ENCODE measurements around the gene EFCAB6. TPM values are rescaled to one million over a fixed set of nuclear protein-coding genes. Genes with fewer than 3 reads are reported as not detected.

EFCAB6 gene
- total RNA-seq, 3 donors from 2014 or later, result 3.0 to 9.8 (median 5.9) TPM

DNA sequence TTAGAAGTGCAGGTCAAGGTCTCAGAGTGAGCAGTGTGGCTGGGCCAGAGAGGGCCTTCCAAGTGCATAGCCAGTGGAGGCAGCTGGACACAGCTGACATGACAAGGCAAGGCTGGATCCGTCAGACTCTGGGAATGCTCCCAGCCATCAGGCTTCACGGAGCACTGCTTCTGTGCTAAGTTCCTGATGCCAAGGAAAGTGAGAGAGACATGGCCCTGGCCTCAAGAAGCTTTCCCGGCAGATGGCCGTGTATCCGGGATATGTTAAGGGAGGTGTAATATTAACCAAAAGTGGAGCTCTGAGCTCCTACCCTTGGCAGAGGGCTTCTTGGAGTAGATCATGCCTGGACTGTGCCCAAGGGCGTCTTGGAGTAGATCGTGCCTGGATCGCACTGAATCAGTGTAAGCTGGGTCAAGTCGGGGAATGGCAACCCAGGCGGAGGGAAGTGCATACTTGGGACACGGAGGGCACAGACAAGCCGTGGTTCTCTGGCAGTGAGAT is 7.4 kb upstream of the EFCAB6 start:
- no peak overlapping the region for H3K27ac ChIP-seq
- intact Hi-C loops (cut with DNase I; ENCODE audit: low total_unique reads), result no loop called here
- H3K4me3 ChIP-seq, result no peak overlapping the region
- H3K4me1 ChIP-seq, result no peaks in the 10 kb centered on the region
- H3K27me3 ChIP-seq, result peaks cover 0 to 13% of the 10 kb centered on the region in 2 donors
- no peaks in the 10 kb centered on the region for H3K36me3 ChIP-seq
- no peak for TF ChIP-seq POLR2A (IDR thresholded peaks at IDR 0.05)
- TF ChIP-seq POLR2AphosphoS5 (IDR thresholded peaks at IDR 0.05), result no peak
- TF ChIP-seq, protein P1, sequence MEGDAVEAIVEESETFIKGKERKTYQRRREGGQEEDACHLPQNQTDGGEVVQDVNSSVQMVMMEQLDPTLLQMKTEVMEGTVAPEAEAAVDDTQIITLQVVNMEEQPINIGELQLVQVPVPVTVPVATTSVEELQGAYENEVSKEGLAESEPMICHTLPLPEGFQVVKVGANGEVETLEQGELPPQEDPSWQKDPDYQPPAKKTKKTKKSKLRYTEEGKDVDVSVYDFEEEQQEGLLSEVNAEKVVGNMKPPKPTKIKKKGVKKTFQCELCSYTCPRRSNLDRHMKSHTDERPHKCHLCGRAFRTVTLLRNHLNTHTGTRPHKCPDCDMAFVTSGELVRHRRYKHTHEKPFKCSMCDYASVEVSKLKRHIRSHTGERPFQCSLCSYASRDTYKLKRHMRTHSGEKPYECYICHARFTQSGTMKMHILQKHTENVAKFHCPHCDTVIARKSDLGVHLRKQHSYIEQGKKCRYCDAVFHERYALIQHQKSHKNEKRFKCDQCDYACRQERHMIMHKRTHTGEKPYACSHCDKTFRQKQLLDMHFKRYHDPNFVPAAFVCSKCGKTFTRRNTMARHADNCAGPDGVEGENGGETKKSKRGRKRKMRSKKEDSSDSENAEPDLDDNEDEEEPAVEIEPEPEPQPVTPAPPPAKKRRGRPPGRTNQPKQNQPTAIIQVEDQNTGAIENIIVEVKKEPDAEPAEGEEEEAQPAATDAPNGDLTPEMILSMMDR (IDR thresholded peaks at IDR 0.05), result no peak
- H3K9me3 ChIP-seq, result no peaks in the 10 kb centered on the region
- DNase-seq (ENCODE audit: low spot score in 2 of 2), result no peak

DNA sequence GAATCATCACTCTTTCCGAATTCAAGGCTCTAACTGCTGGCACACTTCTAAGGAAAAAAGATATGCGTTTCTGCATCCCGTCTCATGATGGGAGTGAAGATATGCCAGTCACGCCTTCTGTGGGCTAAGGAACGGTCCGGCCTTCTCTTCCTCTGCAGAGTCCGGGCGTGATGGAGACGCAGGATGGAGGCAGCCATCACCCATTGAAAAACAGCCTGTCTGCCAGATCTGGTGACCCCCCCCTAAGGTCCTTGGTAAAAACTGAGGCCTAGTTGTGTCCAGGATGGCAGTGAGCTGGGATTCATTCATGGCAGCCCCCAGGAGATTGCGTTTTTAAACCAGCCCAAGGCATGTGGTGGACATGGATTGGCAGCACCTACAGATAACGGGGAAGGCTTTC is 6.9 kb upstream of the EFCAB6 start:
- Histone ChIP-seq H3K9me3 (no peaks in the 10 kb centered on the region), H3K36me3 (no peaks in the 10 kb centered on the region), H3K27me3 (peaks cover 0 to 10% of the 10 kb centered on the region in 2 donors), H3K4me3 (no peak overlapping the region), H3K4me1 (no peaks in the 10 kb centered on the region), H3K27ac (no peak overlapping the region)
- DNase-seq (ENCODE audit: low spot score in 2 of 2), result no peak
- no peak for TF ChIP-seq POLR2AphosphoS5 (IDR thresholded peaks at IDR 0.05)
- no peak for TF ChIP-seq POLR2A (IDR thresholded peaks at IDR 0.05)
- TF ChIP-seq, protein P1 (IDR thresholded peaks at IDR 0.05), result no peak
- intact Hi-C loops (cut with DNase I; ENCODE audit: low total_unique reads), result no loop called here

DNA sequence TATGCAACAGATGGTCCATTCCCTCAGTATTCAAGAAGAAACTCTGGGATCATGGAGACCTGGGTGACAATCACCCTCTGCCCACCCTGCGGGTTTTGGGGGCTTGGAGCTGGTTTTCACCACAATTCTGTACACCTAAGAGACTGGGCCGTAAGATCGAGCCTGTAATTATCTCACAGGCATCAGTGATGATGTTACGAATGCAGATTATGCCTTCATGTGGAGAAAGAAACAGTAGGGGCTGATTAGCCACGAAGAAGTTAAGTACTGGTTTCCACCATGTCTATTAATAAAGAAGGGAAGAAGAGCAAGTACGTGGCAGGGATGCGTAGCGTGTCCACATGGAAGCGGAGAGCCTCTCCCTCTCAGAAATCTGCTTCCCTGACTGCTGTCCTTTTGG is 5.3 kb upstream of the EFCAB6 start:
- Histone ChIP-seq H3K27me3 (peaks cover 0 to 10% of the 10 kb centered on the region in 2 donors), H3K27ac (no peak overlapping the region), H3K4me1 (peaks cover 0 to 5% of the 10 kb centered on the region in 2 donors), H3K4me3 (no peak overlapping the region), H3K9me3 (no peaks in the 10 kb centered on the region), H3K36me3 (no peaks in the 10 kb centered on the region)
- intact Hi-C loops (cut with DNase I; ENCODE audit: low total_unique reads), result no loop called here
- TF ChIP-seq POLR2A (IDR thresholded peaks at IDR 0.05) (no peak), POLR2AphosphoS5 (IDR thresholded peaks at IDR 0.05) (no peak)
- TF ChIP-seq, protein P1 (IDR thresholded peaks at IDR 0.05), result no peak
- no peak for DNase-seq (ENCODE audit: low spot score in 2 of 2)

DNA sequence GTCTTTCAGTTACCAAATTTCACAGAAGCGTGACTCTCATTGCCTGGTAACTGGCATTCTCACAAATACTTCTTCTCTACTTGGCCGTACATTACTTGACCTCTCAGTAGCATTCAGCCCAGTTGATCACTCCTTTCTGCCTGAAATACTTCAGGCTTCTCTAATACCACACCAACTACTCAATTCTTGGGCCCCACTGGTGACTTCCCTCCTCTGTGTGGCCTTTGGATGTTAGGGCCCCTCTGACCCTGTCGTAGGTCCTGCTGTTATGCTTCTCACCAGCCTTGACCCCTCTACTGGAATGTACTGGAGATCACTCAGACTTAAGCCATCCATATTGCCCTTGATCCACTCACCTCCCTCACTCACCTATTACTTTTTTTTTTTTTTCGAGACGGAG is 2.2 kb upstream of the EFCAB6 start:
- TF ChIP-seq, protein P1 (IDR thresholded peaks at IDR 0.05), result no peak
- TF ChIP-seq POLR2AphosphoS5 (IDR thresholded peaks at IDR 0.05) (no peak), POLR2A (IDR thresholded peaks at IDR 0.05) (no peak)
- Histone ChIP-seq H3K9me3 (no peaks in the 10 kb centered on the region), H3K4me3 (no peak overlapping the region), H3K36me3 (no peaks in the 10 kb centered on the region), H3K27ac (no peak overlapping the region), H3K27me3 (no peaks in the 10 kb centered on the region), H3K4me1 (peaks cover 0 to 10% of the 10 kb centered on the region in 2 donors)
- intact Hi-C loops (cut with DNase I; ENCODE audit: low total_unique reads), result no loop called here
- DNase-seq (ENCODE audit: low spot score in 2 of 2), result no peak

DNA sequence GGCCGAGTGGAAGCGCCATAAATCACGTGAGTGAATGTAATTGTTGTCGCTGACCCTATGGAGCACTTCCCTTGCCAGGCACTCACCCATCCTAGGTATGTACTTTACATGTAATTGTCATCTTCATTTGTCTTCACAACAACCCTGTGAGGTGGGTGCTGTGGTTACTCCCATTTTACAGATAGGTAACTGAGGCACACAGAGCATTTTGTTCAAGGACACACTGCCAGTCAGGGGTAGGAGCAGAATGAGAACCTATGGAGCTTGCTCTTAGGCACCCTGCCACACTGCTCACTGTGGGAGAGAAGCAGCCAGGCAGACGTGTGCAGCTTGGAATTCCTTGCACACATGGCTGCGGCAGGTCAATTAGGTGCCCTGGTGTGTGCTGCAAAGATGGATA is 785 bp upstream of the EFCAB6 start:
- peak overlapping the region; percentile 87 to 95 for H3K27ac ChIP-seq
- H3K27me3 ChIP-seq, result no peaks in the 10 kb centered on the region

More for the DNA sequence above, 785 bp upstream of the EFCAB6 start:
- H3K9me3 ChIP-seq, result no peaks in the 10 kb centered on the region
- H3K4me3 ChIP-seq, result peak overlapping the region; percentile 73 to 96 (median 95)
- H3K4me1 ChIP-seq, result peaks cover 0 to 10% of the 10 kb centered on the region in 2 donors
- intact Hi-C loops (cut with DNase I; ENCODE audit: low total_unique reads), result no loop called here
- no peaks in the 10 kb centered on the region for H3K36me3 ChIP-seq
- TF ChIP-seq POLR2A (IDR thresholded peaks at IDR 0.05) (no peak), POLR2AphosphoS5 (IDR thresholded peaks at IDR 0.05) (no peak)
- TF ChIP-seq, protein P1 (IDR thresholded peaks at IDR 0.05), result no peak
- no peak for DNase-seq (ENCODE audit: low spot score in 2 of 2)

All from breast epithelium (tissue), 4 donors.